ENCODE data around the gene CNR2.
"Not testable (repeated sequence)": the region's sequence is repeated elsewhere in the genome, so short reads cannot be mapped to it uniquely, and the experiment has no call there.

The CNR2 gene

DNA sequence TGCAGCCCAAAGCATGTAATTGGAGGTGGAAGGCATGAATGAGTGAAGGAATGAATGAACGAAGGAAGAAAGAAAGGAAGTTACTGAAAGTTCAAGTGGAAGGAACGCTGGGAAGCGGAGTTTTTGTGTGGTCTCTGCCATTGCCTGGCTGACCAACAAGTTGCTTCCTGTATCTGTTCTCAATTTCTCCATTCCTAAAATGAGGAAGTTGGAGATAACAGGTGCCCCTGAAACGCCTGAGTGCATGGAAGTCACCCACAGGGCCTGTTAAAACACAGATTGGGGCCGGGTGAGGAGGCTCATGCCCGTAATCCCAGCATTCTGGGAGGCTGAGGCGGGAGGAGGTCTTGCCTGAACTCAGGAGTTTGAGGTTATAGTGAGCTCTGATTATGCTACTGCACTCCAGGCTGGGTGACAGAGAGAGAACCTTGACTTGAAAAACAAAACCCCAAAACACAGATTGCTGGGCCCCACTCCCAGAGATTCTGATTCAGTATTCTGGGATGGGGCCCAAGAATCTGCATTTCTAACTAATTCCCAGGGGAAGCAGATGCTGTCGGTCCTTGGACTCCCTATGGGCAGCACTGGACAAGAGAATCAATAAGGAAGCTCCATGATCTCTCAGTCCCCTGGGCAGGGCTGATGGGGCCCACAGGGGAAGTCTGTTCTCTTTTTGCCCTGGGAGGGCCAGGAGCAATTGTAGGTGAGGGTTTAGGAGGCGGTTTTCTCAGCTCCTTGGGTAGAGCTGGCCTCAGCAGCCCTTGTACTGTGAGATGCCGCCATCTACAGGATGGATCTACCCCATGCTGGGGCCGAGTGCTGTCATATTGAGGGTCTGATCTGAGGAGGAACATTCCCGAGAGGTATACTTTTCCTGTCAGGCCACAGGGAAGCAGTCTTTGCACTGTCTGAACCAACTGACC, 3.3 kb upstream of the CNR2 start:
- no peak for FAIRE-seq

DNA sequence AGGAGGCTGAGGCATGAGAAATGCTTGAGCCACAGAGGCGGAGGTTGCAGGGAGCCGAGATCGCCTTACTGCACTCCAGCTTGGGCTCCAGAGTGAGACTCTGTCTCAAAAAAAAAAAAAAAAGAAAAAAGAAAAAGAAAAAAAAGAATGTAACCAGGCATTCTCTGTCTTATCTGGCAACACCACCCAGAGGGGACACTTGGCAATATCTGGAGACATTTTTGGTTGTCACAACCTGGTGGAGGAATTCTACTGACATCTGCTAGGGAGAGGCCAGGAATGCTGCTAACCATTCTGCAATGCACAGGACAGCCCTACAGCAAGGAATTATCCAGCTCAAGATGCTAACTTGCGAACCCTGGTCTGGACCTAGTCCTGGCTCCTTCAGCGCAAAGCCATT, 2.3 kb upstream of the CNR2 start:
- FAIRE-seq = no peak

DNA sequence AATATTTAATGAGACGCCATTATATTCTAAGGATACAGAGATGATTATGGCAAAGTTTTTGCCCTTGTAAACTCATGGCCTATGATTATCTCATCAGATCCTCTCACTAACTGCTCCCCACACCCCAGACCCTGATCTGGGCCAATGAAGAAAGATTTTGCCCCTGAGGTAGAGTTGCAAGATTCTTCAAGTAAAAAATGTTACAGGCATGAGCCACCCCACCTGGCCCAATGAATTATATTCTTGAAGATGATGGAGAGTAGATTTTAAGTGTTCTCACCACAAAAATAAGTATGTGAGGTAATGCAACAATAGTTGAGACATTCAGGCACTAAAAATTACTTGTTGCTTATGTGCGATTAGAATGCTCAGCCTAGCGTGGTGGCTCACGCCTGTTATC, 1.8 kb upstream of the CNR2 start:
- FAIRE-seq = no peak

DNA sequence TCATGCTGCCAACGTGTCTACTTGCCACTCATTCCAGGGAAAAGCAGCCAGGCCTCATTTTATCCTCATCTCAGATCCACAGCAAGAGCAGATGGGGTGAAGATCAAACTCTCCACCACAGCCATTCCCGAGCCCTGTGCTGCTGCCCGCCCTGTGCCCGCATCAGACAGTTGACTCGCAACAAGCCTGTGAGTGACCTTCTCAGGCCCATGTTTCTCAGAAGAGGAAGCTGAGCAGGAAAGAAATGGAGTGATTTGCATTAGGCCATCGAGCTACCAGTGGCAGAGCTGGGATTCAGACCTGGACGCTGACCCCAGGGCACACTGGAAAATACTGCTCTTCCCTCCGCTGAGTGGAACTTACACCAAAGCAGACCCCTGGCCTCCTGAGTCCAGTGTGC, 1.2 kb downstream of the CNR2 start:
- FAIRE-seq = no peak

DNA sequence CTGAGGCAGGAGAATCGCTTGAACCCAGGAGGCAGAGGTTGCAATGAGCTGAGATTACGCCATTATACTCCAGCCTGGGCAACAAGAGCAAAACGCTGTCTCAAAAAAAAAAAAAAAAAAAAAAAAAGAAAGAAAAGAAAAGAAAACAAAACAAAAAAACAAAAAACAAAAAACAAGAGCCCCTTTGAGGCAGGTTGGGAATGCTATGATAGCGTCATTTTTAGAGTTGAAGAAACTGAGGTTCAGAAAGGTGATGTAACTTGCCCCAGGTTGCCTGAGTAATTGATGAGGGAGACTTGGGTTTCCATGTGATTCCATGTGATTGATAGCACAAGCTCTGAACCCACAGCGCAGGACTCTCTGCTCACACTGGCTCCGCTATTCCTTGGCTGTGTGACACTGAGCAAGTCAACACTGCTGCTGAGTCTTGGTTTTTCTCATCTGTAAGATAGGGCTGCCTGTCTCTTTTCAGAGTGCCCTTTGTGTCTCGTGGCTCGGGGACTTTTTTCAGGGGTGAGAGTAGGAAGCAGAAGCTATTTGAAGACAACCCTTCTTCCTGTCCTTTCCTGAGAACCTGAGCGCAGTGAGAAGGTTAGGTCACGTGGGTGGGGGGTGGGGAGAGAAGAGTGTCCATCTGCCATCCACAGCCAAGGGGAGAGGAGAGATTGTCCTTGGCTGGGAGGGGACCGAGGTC, 2.5 kb downstream of the CNR2 start:
- FAIRE-seq = no peak

DNA sequence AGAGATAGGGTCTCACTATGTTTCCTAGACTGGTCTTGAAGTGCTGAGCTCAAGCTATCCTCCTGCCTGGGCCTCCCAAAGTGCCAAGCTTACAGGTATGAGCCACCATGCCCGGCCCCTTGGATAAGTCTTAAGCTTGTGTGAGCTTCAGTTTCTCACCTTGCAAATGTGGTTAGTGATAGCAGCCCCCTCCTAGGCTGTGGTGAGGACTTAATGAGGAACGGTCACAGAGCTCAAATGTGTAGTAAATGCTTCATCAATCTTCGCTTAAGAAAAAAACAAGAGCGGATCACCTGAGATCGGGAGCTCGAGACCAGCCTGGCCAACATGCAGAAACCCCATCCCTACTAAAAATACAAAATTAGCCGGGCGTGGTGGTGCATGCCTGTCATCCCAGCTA, 3.0 kb downstream of the CNR2 start:
- FAIRE-seq = no peak

DNA sequence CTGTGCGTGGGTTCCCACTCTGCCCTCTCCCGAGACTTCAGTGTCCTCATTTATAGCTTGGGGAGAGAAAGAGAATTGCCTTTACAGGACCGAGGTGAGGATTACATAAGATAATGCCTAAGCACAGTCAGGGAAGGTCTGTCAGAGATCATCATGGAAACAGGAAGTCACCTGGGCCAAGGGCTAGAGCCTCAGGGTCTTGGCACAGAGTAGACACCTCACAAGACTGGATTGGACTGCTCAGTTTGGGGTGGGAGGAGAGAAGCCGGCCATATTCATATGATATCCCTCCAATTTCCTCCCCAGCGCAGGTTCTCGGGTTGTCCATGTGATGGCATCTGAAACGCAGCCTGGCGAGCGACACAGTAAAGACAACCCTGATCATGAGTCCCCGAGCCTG, 3.8 kb downstream of the CNR2 start:
- FAIRE-seq = no peak

DNA sequence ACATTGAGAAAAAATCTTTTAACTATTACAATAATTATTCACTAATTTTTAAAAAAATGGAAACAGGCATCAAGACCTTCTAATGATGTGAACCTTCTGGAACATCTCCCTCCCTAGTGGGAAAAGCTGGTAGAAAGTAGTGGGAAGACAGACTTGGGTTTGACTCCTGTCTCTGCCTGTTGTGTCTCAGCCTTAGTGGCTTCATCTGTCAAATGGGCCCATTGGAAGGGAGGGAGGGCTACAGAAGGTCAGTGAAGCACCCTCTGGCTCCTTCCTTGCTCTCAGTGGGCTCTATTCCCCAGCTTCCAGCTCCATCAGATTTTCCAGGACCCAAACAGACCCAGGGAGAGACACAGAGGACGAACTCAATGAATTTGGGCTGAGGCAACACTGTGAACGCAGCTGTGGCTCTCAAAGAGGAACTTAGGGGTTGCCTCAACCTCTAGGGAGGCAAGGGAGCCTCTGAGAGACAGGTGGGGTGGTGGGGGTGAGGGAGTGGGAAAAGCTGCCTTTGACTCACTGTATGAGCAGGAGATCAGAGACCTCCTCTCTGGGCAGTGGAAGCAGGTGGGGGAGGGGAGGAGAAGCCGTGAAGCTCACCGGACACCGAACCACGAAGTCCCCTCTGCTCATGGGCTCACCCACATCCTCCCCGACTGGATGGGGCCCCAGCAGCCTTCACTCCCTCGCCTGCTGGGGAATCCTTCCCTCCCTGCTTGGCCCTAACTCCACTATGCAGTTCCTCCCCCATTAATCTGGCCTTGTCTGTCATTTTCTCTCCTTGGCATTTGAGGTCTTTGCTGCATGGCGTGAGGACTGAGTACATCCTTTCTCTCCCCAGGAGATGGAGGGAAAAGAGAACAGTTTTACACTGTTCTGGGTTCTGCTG, 4.5 kb downstream of the CNR2 start:
- no peak for FAIRE-seq

DNA sequence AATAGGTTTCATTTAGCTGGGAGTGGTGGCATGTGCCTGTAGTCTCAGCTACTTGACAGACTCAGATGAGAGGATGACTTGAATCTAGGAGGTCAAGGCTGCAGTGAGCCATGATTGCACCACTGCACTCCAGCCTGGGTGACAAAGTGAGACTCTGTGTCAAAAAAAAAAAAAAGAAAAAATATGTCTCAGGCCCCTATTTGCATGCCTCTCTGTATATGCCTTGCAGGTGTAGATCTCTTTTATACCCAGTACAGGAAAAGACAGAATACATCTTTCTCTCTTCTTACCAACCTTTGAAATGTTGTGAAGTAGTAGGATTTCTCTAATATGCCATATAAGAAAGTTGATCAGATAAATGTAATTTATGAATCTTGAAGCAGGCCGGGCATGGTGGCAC, 6.4 kb downstream of the CNR2 start:
- no peak for FAIRE-seq

DNA sequence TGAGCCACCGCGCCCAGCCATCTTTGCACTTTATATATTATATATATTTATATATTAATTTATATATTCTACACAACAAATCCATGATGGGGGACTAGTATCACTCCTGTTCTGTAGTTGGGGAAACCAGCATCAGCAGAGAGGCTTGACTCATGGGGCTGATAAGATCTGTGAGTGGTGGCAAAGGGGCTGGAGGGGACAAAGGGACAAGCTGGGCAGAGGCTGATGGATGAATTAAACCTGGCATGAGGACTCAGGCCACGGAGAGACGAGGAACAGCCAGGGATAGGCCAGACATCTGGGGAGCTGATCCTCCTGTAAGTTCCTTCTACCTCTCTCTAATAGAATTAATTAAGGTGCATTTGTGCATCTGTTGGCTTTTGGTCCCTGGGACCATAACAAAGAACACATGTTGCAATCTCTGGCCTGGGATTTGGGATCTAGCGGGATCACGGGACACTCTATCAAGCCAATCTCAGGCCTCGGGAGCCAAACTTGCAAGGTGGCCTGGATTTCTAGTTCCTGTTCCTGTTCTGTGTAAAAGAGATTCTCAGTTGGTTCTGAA, 7.6 kb downstream of the CNR2 start:
- FAIRE-seq = no peak

DNA sequence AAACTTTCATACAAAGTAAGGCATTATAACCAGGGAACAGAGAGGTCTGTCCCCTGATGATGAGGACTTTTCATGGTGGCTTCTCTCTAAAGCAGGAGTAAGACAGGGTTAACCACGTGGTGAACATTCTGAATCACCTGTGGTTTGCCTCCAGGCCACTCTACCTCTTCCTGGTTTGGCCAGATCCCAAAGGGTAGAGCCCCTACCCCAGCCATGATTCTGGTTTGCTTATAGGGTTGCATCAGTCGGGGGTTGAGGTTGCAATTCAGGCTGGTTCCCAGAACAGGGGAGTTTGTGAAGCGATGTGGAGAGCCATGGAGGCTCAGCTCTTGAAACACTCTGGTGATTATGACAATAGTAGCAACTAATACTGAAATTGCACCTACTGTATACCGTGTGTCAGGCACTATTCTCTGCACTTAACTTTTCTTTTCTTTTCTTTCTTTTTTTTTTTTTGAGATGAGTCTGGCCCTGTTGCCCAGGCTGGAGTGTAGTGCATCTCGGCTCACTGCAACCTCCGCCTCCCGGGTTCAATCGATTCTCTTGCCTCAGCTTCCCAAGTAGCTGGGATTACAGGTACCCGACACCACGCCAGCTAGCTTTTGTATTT, 8.3 kb downstream of the CNR2 start:
- no peak for FAIRE-seq

DNA sequence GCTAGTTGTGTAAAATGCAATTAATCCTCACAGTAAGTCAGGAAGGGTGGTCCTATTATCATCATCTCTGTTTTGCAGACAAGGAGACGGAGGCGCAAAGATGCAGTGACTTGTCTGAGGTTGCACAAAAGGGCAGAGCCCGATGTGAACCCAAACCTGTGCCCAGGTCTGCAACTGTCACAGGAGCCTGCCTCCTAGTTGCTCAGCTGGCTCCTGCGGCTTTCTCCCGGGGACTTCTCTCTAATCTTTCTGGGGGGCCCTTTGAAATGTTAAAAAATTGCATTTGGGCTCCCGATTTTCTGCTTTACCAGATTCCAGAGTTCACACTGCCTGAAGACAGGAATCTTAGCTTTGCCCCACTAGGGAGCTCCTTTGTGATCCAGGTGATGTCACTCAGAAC, 9.4 kb downstream of the CNR2 start:
- no peak for FAIRE-seq

DNA sequence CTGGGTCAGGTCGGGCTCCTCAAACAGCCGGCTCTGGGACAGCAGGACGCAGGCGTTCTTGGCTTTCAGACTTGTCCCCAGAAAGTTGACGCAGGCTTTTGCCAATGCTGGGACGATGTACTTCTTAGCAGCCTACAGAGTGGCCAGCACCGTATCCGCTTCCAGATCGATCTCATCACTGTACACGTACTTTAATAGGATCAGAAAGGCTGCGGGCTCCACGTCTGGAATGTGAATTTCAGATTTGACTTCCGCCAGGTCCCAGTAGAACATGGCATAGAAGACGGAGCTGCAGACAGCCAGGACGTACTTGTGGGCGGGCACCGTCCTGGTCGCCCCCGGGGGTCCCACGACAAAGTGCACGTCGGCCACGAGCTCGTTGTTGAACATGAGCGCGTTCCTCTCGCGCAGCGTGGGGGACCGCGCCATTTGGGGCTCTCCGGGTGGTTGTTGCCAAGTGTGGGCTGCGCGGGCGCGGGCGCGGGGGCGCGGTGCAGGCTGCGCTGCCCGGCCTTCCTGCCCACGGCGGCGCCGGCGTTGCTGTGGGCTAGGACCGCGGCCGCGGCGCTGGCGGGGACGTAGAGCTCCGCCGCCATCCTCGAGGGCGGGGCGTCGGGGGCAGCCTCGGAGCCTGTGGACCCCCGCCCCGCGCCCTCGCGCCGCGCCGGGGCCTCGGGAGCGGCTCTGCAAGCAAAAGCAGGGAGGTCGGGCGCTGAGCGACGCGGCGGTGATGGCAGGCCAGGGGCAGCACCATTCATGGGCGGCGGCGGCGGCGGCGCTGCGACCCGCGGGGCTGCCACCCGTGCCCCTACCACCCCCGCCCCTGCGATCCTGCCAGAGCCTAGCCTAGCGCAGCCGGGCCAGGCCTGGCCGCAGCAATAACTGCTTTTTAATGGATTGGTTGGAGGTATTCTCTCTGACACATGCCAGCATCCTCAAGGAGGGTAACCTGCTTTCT, 10.6 kb downstream of the CNR2 start:
- FAIRE-seq = no peak

DNA sequence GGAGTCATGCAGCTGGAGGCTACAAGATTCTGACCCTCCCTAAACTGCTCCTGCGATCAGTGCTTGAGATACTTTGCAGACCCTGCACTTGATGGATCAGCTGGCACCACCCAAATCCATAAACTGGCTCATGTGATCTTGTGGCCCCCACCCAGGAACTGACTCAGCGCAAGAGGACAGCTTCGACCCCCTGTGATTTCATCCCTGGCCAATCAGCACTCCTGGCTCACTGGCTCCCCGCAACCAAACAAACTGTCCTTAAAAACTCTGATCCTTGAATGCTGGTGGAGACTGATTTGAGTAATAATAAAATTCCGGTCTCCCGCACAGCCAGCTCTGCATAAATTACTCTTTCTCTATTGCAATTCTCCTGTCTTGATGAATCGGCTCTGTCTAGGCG, 13.1 kb downstream of the CNR2 start:
- not testable (repeated sequence) for FAIRE-seq

DNA sequence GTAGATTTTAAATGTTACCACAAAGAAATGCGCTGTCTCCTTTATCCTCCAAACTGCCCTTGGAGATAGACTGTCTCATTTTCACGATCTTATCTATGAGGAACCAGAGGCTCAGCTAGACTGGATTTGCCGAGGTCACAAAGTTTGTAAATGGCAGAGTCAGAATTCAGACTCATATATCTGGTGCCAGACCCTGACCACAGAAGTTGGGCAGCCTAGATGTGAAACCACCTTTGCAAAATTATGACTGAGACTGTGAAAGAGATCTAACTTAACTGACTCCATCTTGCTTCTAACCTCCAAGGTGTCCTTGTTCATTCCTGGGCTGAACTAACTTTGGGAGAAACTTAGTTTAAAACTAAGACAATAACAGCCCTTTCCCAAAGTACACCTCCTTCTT, 14.1 kb downstream of the CNR2 start:
- no peak for FAIRE-seq

DNA sequence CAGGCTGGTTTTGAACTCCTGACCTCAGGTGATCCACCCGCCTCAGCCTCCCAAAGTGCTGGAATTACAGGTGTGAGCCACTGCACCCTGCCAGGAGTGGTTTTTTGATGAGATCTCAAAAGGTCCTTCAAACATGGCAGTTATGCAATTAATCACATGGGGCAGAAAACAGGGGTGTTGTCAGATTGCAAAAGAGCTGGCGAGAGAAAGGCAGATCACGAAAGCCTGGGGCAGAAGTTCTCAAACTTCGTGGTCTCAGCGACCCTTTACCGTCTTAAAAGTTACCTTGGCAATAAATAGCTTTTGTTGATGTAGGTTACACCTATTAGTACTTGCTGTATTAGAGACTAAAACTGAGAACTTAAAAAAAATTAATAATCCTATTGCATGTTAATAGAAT, 16.1 kb downstream of the CNR2 start:
- FAIRE-seq = no peak

DNA sequence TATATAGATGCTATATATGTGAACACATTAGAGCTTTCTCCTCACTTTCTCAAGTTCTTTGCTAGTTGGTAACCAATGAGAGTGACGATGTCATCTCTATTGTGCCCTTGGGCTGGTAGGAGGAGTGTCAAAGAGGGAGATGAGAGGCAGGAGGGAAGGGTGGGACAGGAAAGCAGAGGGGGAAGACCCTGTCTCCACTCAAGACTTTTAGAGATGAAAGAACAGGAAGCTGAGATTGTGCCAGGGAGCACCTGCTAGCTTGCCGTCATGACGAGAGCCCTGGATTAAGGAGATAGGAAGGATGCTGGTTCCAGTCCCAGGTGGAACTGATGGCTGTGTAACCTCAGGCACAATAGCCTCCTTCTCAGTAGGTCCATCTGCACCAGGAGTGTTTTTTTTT, 16.7 kb downstream of the CNR2 start:
- FAIRE-seq = no peak

DNA sequence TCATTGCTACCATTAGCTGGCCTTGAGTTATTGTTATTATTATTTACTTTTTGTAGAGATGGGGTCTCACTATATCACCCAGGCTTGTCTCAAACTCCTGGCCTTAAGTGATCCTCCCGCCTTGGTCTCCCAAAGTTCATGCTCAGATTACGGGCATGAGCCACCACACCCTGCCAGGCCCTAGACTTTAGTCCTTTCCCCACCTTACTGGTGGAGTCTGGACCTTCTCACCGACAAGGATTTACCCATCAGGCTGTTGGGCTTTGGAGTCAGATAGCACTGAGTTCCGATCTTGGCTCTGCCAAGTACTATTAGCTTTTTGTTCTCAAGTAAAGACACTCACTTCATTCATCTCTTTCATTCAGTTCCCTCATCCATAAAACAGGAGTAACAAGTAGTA, 17.2 kb downstream of the CNR2 start:
- FAIRE-seq = no peak

DNA sequence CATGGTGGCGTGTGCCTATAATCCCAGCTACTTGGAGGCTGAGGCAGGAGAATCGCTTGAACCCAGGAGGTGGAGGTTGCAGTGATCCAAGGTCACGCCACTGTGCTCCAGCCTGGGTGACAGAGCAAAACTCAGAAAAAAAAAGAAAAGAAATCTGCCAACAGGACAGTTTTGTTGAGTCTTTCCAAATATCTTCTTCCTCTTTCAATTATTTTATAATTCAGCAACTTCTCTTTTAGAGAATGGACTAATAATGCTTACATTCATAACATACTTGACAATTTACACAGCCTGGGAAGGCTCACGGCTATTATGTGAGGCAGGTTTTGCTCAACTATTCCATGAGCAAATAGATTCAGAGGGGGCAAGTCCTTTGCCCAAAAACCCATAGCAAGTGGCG, 18.1 kb downstream of the CNR2 start:
- no peak for FAIRE-seq

DNA sequence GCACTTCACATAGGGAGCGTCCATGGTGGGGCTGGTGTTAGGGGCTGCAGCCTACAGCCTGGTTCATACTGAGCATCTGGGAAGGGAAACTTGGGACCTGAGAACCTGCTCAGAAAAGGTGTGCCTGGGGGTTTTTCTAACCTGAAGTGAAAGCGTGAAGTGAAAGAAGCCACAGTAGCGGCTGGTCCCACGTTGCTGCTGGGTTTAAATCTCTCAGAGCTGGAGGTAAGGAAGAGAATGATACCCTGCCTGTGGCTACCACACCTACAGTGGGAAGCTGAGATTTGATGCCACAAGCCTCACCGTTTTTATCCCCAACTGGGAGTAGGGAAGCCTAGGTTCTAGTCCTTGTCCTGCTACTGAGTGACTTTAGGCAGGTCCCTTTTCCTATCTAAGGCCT, 24.1 kb downstream of the CNR2 start:
- no peak for FAIRE-seq

DNA sequence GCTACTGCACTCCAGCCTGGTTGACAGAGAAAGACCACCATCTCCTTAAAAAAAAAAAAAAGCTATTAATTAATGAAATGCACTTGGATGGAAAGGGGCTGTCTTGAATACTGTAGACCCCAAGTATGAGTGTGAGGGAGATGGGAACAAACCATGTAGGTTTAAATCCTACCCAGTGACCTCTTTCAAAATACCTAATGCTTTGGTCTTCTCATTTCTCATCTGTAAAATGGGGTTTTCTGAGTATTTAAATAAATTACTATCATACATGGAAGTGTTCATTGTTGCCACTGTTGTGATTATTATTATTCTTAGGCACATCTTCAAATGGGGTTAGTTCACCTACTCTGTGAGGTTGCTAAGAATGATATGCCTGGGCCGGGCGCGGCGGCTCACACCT, 27.9 kb downstream of the CNR2 start:
- no peak for FAIRE-seq

DNA sequence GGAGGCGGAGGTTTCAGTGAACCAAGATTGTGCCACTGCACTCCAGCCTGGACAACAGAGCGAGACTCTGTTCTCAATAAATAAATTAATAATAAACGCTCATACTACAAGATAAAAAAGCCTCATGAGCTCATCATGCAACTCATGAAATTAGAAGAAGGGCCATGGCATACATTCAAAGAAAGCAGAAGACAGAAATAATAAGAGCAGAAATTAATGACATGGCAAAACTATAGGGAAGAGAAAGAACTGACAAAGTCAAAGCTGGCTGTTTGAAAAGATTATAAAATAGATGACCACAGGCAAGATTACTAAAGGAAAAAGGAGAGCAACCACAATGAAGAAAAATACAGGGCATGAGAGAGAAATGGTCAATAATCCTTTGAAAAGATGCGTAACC, 30.4 kb downstream of the CNR2 start:
- FAIRE-seq = no peak

Data from TTC549 (cell line).